Left lung (tissue), 10 donors: Measurements from ENCODE around the gene CRLF1. TPM values are rescaled to one million over a fixed set of nuclear protein-coding genes. Genes with fewer than 3 reads are reported as not detected.

Source experiments
- ATAC-seq: fragments of 200-7000 bp; cut with Tn5 transposase; one replicate; pipeline ENCODE4 v1.9.1; 2020; ENCODE audit warnings: moderate library complexity
- DNase-seq, 4 donors: peaks; one replicate each; pipeline ENCODE4 v3.0.0-alpha.2; 2013 to 2020
- H3K27ac ChIP-seq, 2 donors: fragments of 200-600 bp; sonication (generic) in 1 of 2; one replicate each; pipeline versions ENCODE4 v1.5.0 to v1.8.0; 2020 to 2021
- H3K27me3 ChIP-seq, 2 donors: fragments of 200-600 bp; sonication (generic) in 1 of 2; one replicate each; pipeline versions ENCODE4 v1.5.0 to v1.8.0; 2020 to 2021
- H3K36me3 ChIP-seq, 2 donors: fragments of 200-600 bp; sonication (generic) in 1 of 2; one replicate each; pipeline versions ENCODE4 v1.5.0 to v1.8.0; 2020 to 2021
- H3K4me1 ChIP-seq, 2 donors: fragments of 200-600 bp; one replicate each; pipeline ENCODE4 v1.8.0; 2021
- H3K4me3 ChIP-seq, 2 donors: fragments of 200-600 bp; sonication (generic) in 1 of 2; one replicate each; pipeline versions ENCODE4 v1.5.0 to v1.8.0; 2020 to 2021; ENCODE audit warnings: mild to moderate bottlenecking in 1 of 2
- H3K9me3 ChIP-seq, 2 donors: fragments of 200-600 bp; sonication (generic) in 1 of 2; one replicate each; pipeline versions ENCODE4 v1.5.0 to v1.8.0; 2020 to 2021
- CTCF ChIP-seq, 2 donors: fragments of 200-600 bp; sonication (generic) in 1 of 2; IDR thresholded peaks; one replicate each; pipeline versions ENCODE4 v1.5.0 to v1.8.0; 2021; ENCODE audit warnings: antibody characterized with exemption in 2 of 2
- intact Hi-C, 2 donors: fragments of 100-400 bp; cut with DNase I; formaldehyde crosslinking; loops; one replicate each; pipeline versions ENCODE4 v1.11.2 to v1.14.2; 2022
- polyA plus RNA-seq, 6 donors: library from polyadenylated mRNA; unstranded; fragments of 120-200 nt; gene quantifications; one replicate each; pipeline ENCODE4 v1.2.1, GENCODE V29; 2013; ENCODE audit not compliant: insufficient read length in 6 of 6
- total RNA-seq, 2 donors: library from RNA; stranded (reverse); fragmentation: NEBNext Ultra II Directional; extraction: Animal tissue kit (Norgen Biotek cat#: 25700); gene quantifications; one replicate each; pipeline ENCODE4 v1.2.1, GENCODE V29; 2021
- donor health status: DM: no; HTN: yes; CAD: no.
- donor health status: DM: no; HTN: no; CAD: no.

Gene CRLF1
- total and polyA plus RNA-seq, 8 donors: 22.5 to 328 (median 233) TPM

- TF ChIP-seq CTCF (IDR thresholded peaks at IDR 0.05): no peak
- H3K27ac ChIP-seq: peak overlapping the region in 1 of 2 donors; percentile 97
- H3K4me3 ChIP-seq: no peak overlapping the region
- intact Hi-C loops: no loop called here
- H3K4me1 ChIP-seq: peaks cover 9 to 27% of the 10 kb centered on the region in 2 donors
- DNase-seq: no peak
- H3K36me3 ChIP-seq: peaks cover 0 to 10% of the 10 kb centered on the region in 2 donors
- no peaks in the 10 kb centered on the region for H3K27me3 ChIP-seq
- no peaks in the 10 kb centered on the region for H3K9me3 ChIP-seq
- ATAC-seq: no peak
These were observed 19.0 kb downstream of the CRLF1 start for GRCh38 chr19:18587561-18587960.

GRCh38 chr19:18586306-18586705 is 20.3 kb downstream of the CRLF1 start:
- no peak overlapping the region for H3K27ac ChIP-seq
- H3K27me3 ChIP-seq: no peaks in the 10 kb centered on the region
- ATAC-seq: no peak
- no peak overlapping the region for H3K4me3 ChIP-seq
- intact Hi-C loops: no loop called here
- TF ChIP-seq CTCF (IDR thresholded peaks at IDR 0.05): no peak
- peaks cover 0 to 8% of the 10 kb centered on the region in 2 donors for H3K36me3 ChIP-seq
- H3K4me1 ChIP-seq: peaks cover 9 to 27% of the 10 kb centered on the region in 2 donors
- H3K9me3 ChIP-seq: no peaks in the 10 kb centered on the region
- DNase-seq: no peak

GRCh38 chr19:18580311-18580710 is 26.3 kb downstream of the CRLF1 start:
- ATAC-seq (no peak), DNase-seq (peak in 1 of 4 donors; percentile 16)
- Histone ChIP-seq H3K27me3 (no peaks in the 10 kb centered on the region), H3K9me3 (no peaks in the 10 kb centered on the region), H3K27ac (no peak overlapping the region), H3K4me1 (no peaks in the 10 kb centered on the region), H3K4me3 (no peak overlapping the region), H3K36me3 (peaks cover 0 to 33% of the 10 kb centered on the region in 2 donors)
- intact Hi-C loops: no loop called here
- no peak for TF ChIP-seq CTCF (IDR thresholded peaks at IDR 0.05)

- Histone ChIP-seq H3K9me3 (no peaks in the 10 kb centered on the region), H3K27ac (no peak overlapping the region), H3K4me1 (peaks cover 11 to 13% of the 10 kb centered on the region in 2 donors), H3K36me3 (peaks cover 0 to 55% of the 10 kb centered on the region in 2 donors), H3K27me3 (no peaks in the 10 kb centered on the region), H3K4me3 (no peak overlapping the region)
- DNase-seq (peak in 1 of 4 donors; percentile 17), ATAC-seq (no peak)
- TF ChIP-seq CTCF (IDR thresholded peaks at IDR 0.05): no peak
- intact Hi-C loops: no loop called here
These were observed 29.2 kb downstream of the CRLF1 start for GRCh38 chr19:18577365-18577914.

- Histone ChIP-seq H3K4me3 (no peak overlapping the region), H3K27ac (no peak overlapping the region), H3K4me1 (peaks cover 15 to 16% of the 10 kb centered on the region in 2 donors), H3K27me3 (no peaks in the 10 kb centered on the region), H3K9me3 (no peaks in the 10 kb centered on the region), H3K36me3 (peaks cover 0 to 55% of the 10 kb centered on the region in 2 donors)
- no peak for TF ChIP-seq CTCF (IDR thresholded peaks at IDR 0.05)
- intact Hi-C loops: no loop called here
- no peak for ATAC-seq
- peak in 1 of 4 donors; percentile 23 for DNase-seq
These were observed 30.2 kb downstream of the CRLF1 start for GRCh38 chr19:18576383-18576782.
